ENCODE measurements around the gene NUP210L. TPM values are rescaled to one million over a fixed set of nuclear protein-coding genes. Genes with fewer than 3 reads are reported as not detected.
"Not testable (repeated sequence)": the region's sequence is repeated elsewhere in the genome, so short reads cannot be mapped to it uniquely, and the experiment has no call there.

The NUP210L gene
- polyA plus RNA-seq, 4 donors: 0.10 to 0.22 (median 0.13) TPM

GRCh38 chr1:154171223-154171583, 16.3 kb upstream of the NUP210L start:
- no peak for DNase-seq (ENCODE audit: low read depth in 4 of 4, low spot score in 2 of 4)

GRCh38 chr1:154170547-154171222, 15.8 kb upstream of the NUP210L start:
- no peak for DNase-seq (ENCODE audit: low read depth in 4 of 4, low spot score in 2 of 4)

GRCh38 chr1:154167461-154167860, 12.6 kb upstream of the NUP210L start:
- DNase-seq (ENCODE audit: low read depth in 4 of 4, low spot score in 2 of 4): no peak

- no peak for DNase-seq (ENCODE audit: low read depth in 4 of 4, low spot score in 2 of 4)
Observed at GRCh38 chr1:154166207-154166606, 11.3 kb upstream of the NUP210L start.

- DNase-seq (ENCODE audit: low read depth in 4 of 4, low spot score in 2 of 4): no peak
Observed at GRCh38 chr1:154159554-154159953, 4.7 kb upstream of the NUP210L start.

- no peak for DNase-seq (ENCODE audit: low read depth in 4 of 4, low spot score in 2 of 4)
Observed at GRCh38 chr1:154158307-154159125, 3.6 kb upstream of the NUP210L start.

- DNase-seq (ENCODE audit: low read depth in 4 of 4, low spot score in 2 of 4): no peak
Observed at GRCh38 chr1:154157520-154158306, 2.8 kb upstream of the NUP210L start.

- peak in 2 of 4 donors; percentile 10 to 25 for DNase-seq (ENCODE audit: low read depth in 4 of 4, low spot score in 2 of 4)
Observed at GRCh38 chr1:154155251-154155650, 378 bp upstream of the NUP210L start.

- no peak for DNase-seq (ENCODE audit: low read depth in 4 of 4, low spot score in 2 of 4)
Observed at GRCh38 chr1:154154053-154154452, 820 bp downstream of the NUP210L start.

- no peak for DNase-seq (ENCODE audit: low read depth in 4 of 4, low spot score in 2 of 4)
Observed at GRCh38 chr1:154151311-154151710, 3.6 kb downstream of the NUP210L start.

GRCh38 chr1:154148807-154149206, 6.1 kb downstream of the NUP210L start:
- DNase-seq (ENCODE audit: low read depth in 4 of 4, low spot score in 2 of 4): no peak

- DNase-seq (ENCODE audit: low read depth in 4 of 4, low spot score in 2 of 4): not testable (repeated sequence)
Observed at GRCh38 chr1:154147505-154147904, 7.4 kb downstream of the NUP210L start.

- DNase-seq (ENCODE audit: low read depth in 4 of 4, low spot score in 2 of 4): no peak
Observed at GRCh38 chr1:154145986-154146385, 8.9 kb downstream of the NUP210L start.

- DNase-seq (ENCODE audit: low read depth in 4 of 4, low spot score in 2 of 4): no peak
Observed at GRCh38 chr1:154142358-154142757, 12.5 kb downstream of the NUP210L start.

- DNase-seq (ENCODE audit: low read depth in 4 of 4, low spot score in 2 of 4): no peak
Observed at GRCh38 chr1:154141240-154141639, 13.6 kb downstream of the NUP210L start.

GRCh38 chr1:154137888-154138287, 17.0 kb downstream of the NUP210L start:
- DNase-seq (ENCODE audit: low read depth in 4 of 4, low spot score in 2 of 4): no peak

GRCh38 chr1:154133256-154133655, 21.6 kb downstream of the NUP210L start:
- no peak for DNase-seq (ENCODE audit: low read depth in 4 of 4, low spot score in 2 of 4)

- DNase-seq (ENCODE audit: low read depth in 4 of 4, low spot score in 2 of 4): no peak
Observed at GRCh38 chr1:154129391-154129970, 25.4 kb downstream of the NUP210L start.

GRCh38 chr1:154123205-154123604, 31.7 kb downstream of the NUP210L start:
- DNase-seq (ENCODE audit: low read depth in 4 of 4, low spot score in 2 of 4): not testable (repeated sequence)

GRCh38 chr1:154117642-154118041, 37.2 kb downstream of the NUP210L start:
- DNase-seq (ENCODE audit: low read depth in 4 of 4, low spot score in 2 of 4): no peak

- DNase-seq (ENCODE audit: low read depth in 4 of 4, low spot score in 2 of 4): no peak
Observed at GRCh38 chr1:154115180-154115579, 39.7 kb downstream of the NUP210L start.
